Neuronal stem cell (in vitro differentiated cells): ENCODE results near the gene HNF1B.

ENCODE experiments used
- DNase-seq: peaks from one replicate; pipeline ENCODE4 v3.0.0-alpha.2; 2013; ENCODE audit warnings: low spot score
- H2AFZ ChIP-seq: one replicate; pipeline ENCODE4 v1.6.1; 2013; ENCODE audit warnings: mild to moderate bottlenecking, low read length, inconsistent platforms
- H2AK5ac ChIP-seq: 2 replicates; pipeline ENCODE4 v1.6.1; 2013; ENCODE audit warnings: low read depth, mild to moderate bottlenecking, inconsistent platforms, low read length, moderate library complexity, mixed read lengths
- H2BK120ac ChIP-seq: 2 replicates; pipeline ENCODE4 v1.6.1; 2013; ENCODE audit warnings: low read depth, mild to moderate bottlenecking, inconsistent platforms, low read length, moderate library complexity, mixed read lengths
- H2BK12ac ChIP-seq: one replicate; pipeline ENCODE4 v1.6.1; 2013; ENCODE audit warnings: low read length, inconsistent platforms
- H2BK15ac ChIP-seq: 2 replicates; pipeline ENCODE4 v1.6.1; 2013; ENCODE audit warnings: mild to moderate bottlenecking, low read length, inconsistent platforms, mixed read lengths
- H2BK5ac ChIP-seq: one replicate; pipeline ENCODE4 v1.6.1; 2013; ENCODE audit warnings: inconsistent platforms, mild to moderate bottlenecking, low read length, moderate library complexity
- H3K14ac ChIP-seq: one replicate; pipeline ENCODE4 v1.6.1; 2013; ENCODE audit warnings: low read length, inconsistent platforms
- H3K18ac ChIP-seq: 2 replicates; pipeline ENCODE4 v1.6.1; 2013; ENCODE audit warnings: low read length, inconsistent platforms
- H3K23ac ChIP-seq: 2 replicates; pipeline ENCODE4 v1.6.1; 2013; ENCODE audit warnings: low read depth, mild to moderate bottlenecking, mixed read lengths, low read length, inconsistent platforms; ENCODE audit not compliant: poor library complexity
- H3K27ac ChIP-seq: replicated peaks from 3 replicates; pipeline ENCODE4 v1.5.1; 2013; ENCODE audit warnings: low read length, inconsistent platforms
- H3K27me3 ChIP-seq, 3 experiments: 2 replicates each; pipeline ENCODE4 v1.6.1; 2013; ENCODE audit warnings: low read length in 3 of 3, mild to moderate bottlenecking in 2 of 3, inconsistent platforms in 1 of 3, low read depth in 1 of 3, mixed read lengths in 1 of 3, moderate library complexity in 1 of 3; ENCODE audit not compliant: control insufficient read depth in 3 of 3, insufficient read depth in 3 of 3
- H3K36me3 ChIP-seq, 2 donors: replicated peaks in 1 of 2; 2 replicates each; pipeline ENCODE4 v1.6.1; 2013; ENCODE audit warnings: low read length in 2 of 2; ENCODE audit not compliant: control insufficient read depth in 2 of 2, insufficient read depth in 2 of 2
- H3K4ac ChIP-seq: 2 replicates; pipeline ENCODE4 v1.6.1; 2013; ENCODE audit warnings: inconsistent platforms, mild to moderate bottlenecking, low read length, moderate library complexity
- H3K4me1 ChIP-seq, 2 donors: 1 replicate in 1 of 2; 2 replicates in 1 of 2; pipeline ENCODE4 v1.6.1; 2013; ENCODE audit warnings: low read length in 2 of 2, low read depth in 1 of 2; ENCODE audit not compliant: control insufficient read depth in 2 of 2, insufficient read depth in 1 of 2
- H3K4me2 ChIP-seq: one replicate; pipeline ENCODE4 v1.6.1; 2013; ENCODE audit warnings: mild to moderate bottlenecking, low read length, inconsistent platforms; ENCODE audit not compliant: insufficient read depth, poor library complexity, severe bottlenecking
- H3K4me3 ChIP-seq, 2 donors: 2 replicates each; pipeline ENCODE4 v1.5.1; 2013; ENCODE audit warnings: low read length in 2 of 2, mild to moderate bottlenecking in 2 of 2, inconsistent platforms in 1 of 2, moderate library complexity in 1 of 2
- H3K79me1 ChIP-seq: one replicate; pipeline ENCODE4 v1.6.1; 2013; ENCODE audit warnings: low read depth, mild to moderate bottlenecking, inconsistent platforms, low read length, moderate library complexity
- H3K9ac ChIP-seq: one replicate; pipeline ENCODE4 v1.6.1; 2013; ENCODE audit warnings: mild to moderate bottlenecking, low read depth, low read length, inconsistent platforms; ENCODE audit not compliant: poor library complexity
- H3K9me3 ChIP-seq, 2 donors: replicated peaks in 1 of 2; 2 replicates each; pipeline versions ENCODE3 to v1.6.1; 2013; ENCODE audit warnings: low read length in 2 of 2, mild to moderate bottlenecking in 2 of 2, inconsistent platforms in 1 of 2, low read depth in 1 of 2, mixed read lengths in 1 of 2, moderate library complexity in 1 of 2; ENCODE audit not compliant: control insufficient read depth in 2 of 2, insufficient read depth in 1 of 2
- H4K8ac ChIP-seq: one replicate; pipeline ENCODE4 v1.6.1; 2013; ENCODE audit warnings: low read depth, mild to moderate bottlenecking, inconsistent platforms, low read length, moderate library complexity
- H4K91ac ChIP-seq: one replicate; pipeline ENCODE4 v1.6.1; 2013; ENCODE audit warnings: low read length, low read depth, mild to moderate bottlenecking, inconsistent platforms; ENCODE audit not compliant: poor library complexity
- WGBS, 2 donors: extraction: QIAGEN DNeasy Blood & Tissue Kit; methylation state at CpG; one replicate each; pipeline ENCODE4 v1.1.7; 2013; ENCODE audit warnings: missing lambda C conversion rate in 2 of 2, mixed read lengths in 1 of 2; ENCODE audit not compliant: insufficient read length in 2 of 2, insufficient replicate concordance in 1 of 2; ENCODE audit errors: extremely low coverage in 2 of 2; 5-methylcytosine and 5-hydroxymethylcytosine counted together

HNF1B gene

GRCh38 chr17:37750292-37750691, 5.4 kb upstream of the HNF1B start:
- Histone ChIP-seq H3K27me3 (peaks cover 14 to 82% (median 37%) of the 10 kb centered on the region in 3 experiments), H2AFZ (no peak overlapping the region)

GRCh38 chr17:37747222-37747621, 2.4 kb upstream of the HNF1B start:
- Histone ChIP-seq H3K4ac (no peak overlapping the region), H3K27ac (no peak overlapping the region), H4K8ac (no peak overlapping the region), H3K9ac (no peak overlapping the region), H3K4me2 (no peak overlapping the region), H2BK15ac (no peak overlapping the region), H4K91ac (no peak overlapping the region), H3K9me3 (peaks cover 0 to 5% of the 10 kb centered on the region in 2 donors), H2BK5ac (no peak overlapping the region), H3K79me1 (no peaks in the 10 kb centered on the region), H2AK5ac (no peak overlapping the region), H3K27me3 (peaks cover 43 to 93% (median 68%) of the 10 kb centered on the region in 3 experiments), H2BK12ac (no peak overlapping the region), H3K4me1 (peaks cover 5 to 6% of the 10 kb centered on the region in 2 donors), H2BK120ac (no peak overlapping the region), H3K4me3 (no peak overlapping the region), H2AFZ (no peak overlapping the region), H3K36me3 (no peaks in the 10 kb centered on the region), H3K18ac (no peak overlapping the region), H3K23ac (no peak overlapping the region), H3K14ac (no peak overlapping the region)
- no CpG with 5 or more reads among the region's 2 CpGs for WGBS, 2 donors
- no peak for DNase-seq

More at GRCh38 chr17:37750292-37750691, 5.4 kb upstream of the HNF1B start:
- H2BK120ac ChIP-seq: no peak overlapping the region
- H2BK5ac ChIP-seq: no peak overlapping the region
- no peak overlapping the region for H3K23ac ChIP-seq
- no peak overlapping the region for H3K18ac ChIP-seq
- H2AK5ac ChIP-seq: no peak overlapping the region
- peaks cover 0 to 3% of the 10 kb centered on the region in 2 donors for H3K9me3 ChIP-seq
- no peak for DNase-seq
- no peak overlapping the region for H3K4ac ChIP-seq
- H2BK12ac ChIP-seq: no peak overlapping the region
- H2BK15ac ChIP-seq: no peak overlapping the region
- H3K79me1 ChIP-seq: no peaks in the 10 kb centered on the region
- no peak overlapping the region for H3K14ac ChIP-seq
- H3K36me3 ChIP-seq: no peaks in the 10 kb centered on the region
- H3K4me3 ChIP-seq: no peak overlapping the region
- no peak overlapping the region for H3K4me2 ChIP-seq
- peaks cover 0 to 2% of the 10 kb centered on the region in 2 donors for H3K4me1 ChIP-seq
- no peak overlapping the region for H3K27ac ChIP-seq
- WGBS, 2 donors: no CpG with 5 or more reads among the region's 5 CpGs
- H3K9ac ChIP-seq: no peak overlapping the region
- H4K91ac ChIP-seq: no peak overlapping the region
- H4K8ac ChIP-seq: no peak overlapping the region

GRCh38 chr17:37746617-37747016, 1.8 kb upstream of the HNF1B start:
- no peaks in the 10 kb centered on the region for H3K79me1 ChIP-seq
- H3K27ac ChIP-seq: no peak overlapping the region
- H3K4me1 ChIP-seq: peaks cover 5 to 9% of the 10 kb centered on the region in 2 donors
- no peaks in the 10 kb centered on the region for H3K36me3 ChIP-seq
- H3K4ac ChIP-seq: no peak overlapping the region
- no peak for DNase-seq
- no peak overlapping the region for H3K18ac ChIP-seq
- no peak overlapping the region for H3K14ac ChIP-seq
- H2BK15ac ChIP-seq: no peak overlapping the region
- no peak overlapping the region for H3K4me2 ChIP-seq
- H2BK12ac ChIP-seq: no peak overlapping the region
- H2BK5ac ChIP-seq: no peak overlapping the region
- no peak overlapping the region for H2BK120ac ChIP-seq
- H4K8ac ChIP-seq: no peak overlapping the region
- H3K23ac ChIP-seq: no peak overlapping the region
- no peak overlapping the region for H2AK5ac ChIP-seq
- H4K91ac ChIP-seq: no peak overlapping the region
- H3K9ac ChIP-seq: no peak overlapping the region
- WGBS, 2 donors: no CpG with 5 or more reads among the region's 2 CpGs
- no peak overlapping the region for H2AFZ ChIP-seq
- H3K4me3 ChIP-seq: no peak overlapping the region
- H3K9me3 ChIP-seq: peaks cover 0 to 5% of the 10 kb centered on the region in 2 donors
- H3K27me3 ChIP-seq: peaks cover 47 to 93% (median 74%) of the 10 kb centered on the region in 3 experiments

GRCh38 chr17:37745801-37746426, 1.1 kb upstream of the HNF1B start:
- Histone ChIP-seq H2BK12ac (no peak overlapping the region), H3K4ac (no peak overlapping the region), H3K79me1 (no peaks in the 10 kb centered on the region), H3K4me2 (no peak overlapping the region), H3K9me3 (peaks cover 0 to 5% of the 10 kb centered on the region in 2 donors), H2BK120ac (no peak overlapping the region), H4K8ac (no peak overlapping the region), H2BK15ac (no peak overlapping the region), H3K23ac (no peak overlapping the region), H3K9ac (no peak overlapping the region), H3K36me3 (no peaks in the 10 kb centered on the region), H2AK5ac (no peak overlapping the region), H3K18ac (no peak overlapping the region), H3K4me3 (no peak overlapping the region), H3K14ac (no peak overlapping the region), H2BK5ac (no peak overlapping the region), H3K27me3 (peaks cover 47 to 93% (median 76%) of the 10 kb centered on the region in 3 experiments), H3K27ac (no peak overlapping the region), H3K4me1 (peaks cover 5 to 9% of the 10 kb centered on the region in 2 donors), H4K91ac (no peak overlapping the region), H2AFZ (no peak overlapping the region)
- WGBS, 2 donors: no CpG with 5 or more reads among the region's 20 CpGs
- no peak for DNase-seq
